HepG2 (cell line): ENCODE results near the gene AP2S1. TPM values are rescaled to one million over a fixed set of nuclear protein-coding genes. Genes with fewer than 3 reads are reported as not detected.

Experiments used
- EP300 ChIP-seq, 3 experiments: sonication (generic) in 1 of 3; formaldehyde crosslinking in 1 of 3; IDR thresholded peaks; 2 replicates each; pipeline versions ENCODE4 v1.5.1 to v1.6.1; 2011 to 2020; ENCODE audit warnings: low read depth in 2 of 3, low read length in 2 of 3, borderline replicate concordance in 1 of 3, improper control_type of control experiment in 1 of 3, mild to moderate bottlenecking in 1 of 3, missing genetic modification reagents in 1 of 3, moderate library complexity in 1 of 3
- HCFC1 ChIP-seq: fragments of 150-350 bp; IDR thresholded peaks from 2 replicates; pipeline ENCODE4 v1.6.1; 2014; ENCODE audit warnings: low read depth, low read length
- HNF4A ChIP-seq: sonication (generic); formaldehyde crosslinking; IDR thresholded peaks from 2 replicates; pipeline ENCODE4 v1.4.0; 2020; ENCODE audit warnings: missing genetic modification reagents
- KLF6 ChIP-seq: IDR thresholded peaks from 2 replicates; pipeline ENCODE4 v1.8.0; 2016; ENCODE audit warnings: missing biosample characterization, missing genetic modification reagents
- MTA1 ChIP-seq: sonication (generic); formaldehyde crosslinking; IDR thresholded peaks from 2 replicates; pipeline ENCODE4 v1.4.0; 2020; ENCODE audit warnings: missing genetic modification reagents, mild to moderate bottlenecking, borderline replicate concordance
- SSRP1 ChIP-seq: IDR thresholded peaks from 2 replicates; pipeline ENCODE4 v1.6.1; 2016; ENCODE audit warnings: control low read depth
- TCF12 ChIP-seq, 2 experiments: fragments of 450-650 bp in 1 of 2; sonication (generic) in 1 of 2; formaldehyde crosslinking in 1 of 2; IDR thresholded peaks; 2 replicates each; pipeline versions ENCODE4 v1.6.1 to v1.8.0; 2017 to 2022; ENCODE audit warnings: antibody characterized with exemption in 1 of 2, mild to moderate bottlenecking in 1 of 2, missing genetic modification reagents in 1 of 2, moderate library complexity in 1 of 2
- ZNF230 ChIP-seq: sonication (generic); formaldehyde crosslinking; IDR thresholded peaks from 2 replicates; pipeline ENCODE4 v1.4.0; 2020; ENCODE audit warnings: mild to moderate bottlenecking, missing genetic modification reagents
- polyA plus RNA-seq, 8 experiments: library from polyadenylated mRNA; depleted of rRNA in 3 of 8; stranded (reverse) in 7 of 8; unstranded in 1 of 8; fragments of >200 nt; fragmentation: Illumina TruSeq in 4 of 8; extraction: Trizol in 4 of 8; gene quantifications; 2 replicates each; pipeline versions ENCODE4 v1.2.1 to v1.2.3, GENCODE V29; 2011 to 2016; ENCODE audit warnings: low read depth in 4 of 8, missing spikeins in 1 of 8, mixed read lengths in 1 of 8; ENCODE audit not compliant: insufficient read depth in 1 of 8
- total RNA-seq, 5 experiments: library from RNA; depleted of rRNA; stranded (reverse); fragments of >200 nt; fragmentation: Illumina TruSeq; extraction: Trizol; gene quantifications; 2 replicates each; pipeline ENCODE4 v1.2.3, GENCODE V29; 2016; ENCODE audit warnings: low read depth in 1 of 5
- TF ChIP-seq, protein P1 (sequence below): fragments of 450-650 bp; IDR thresholded peaks from 2 replicates; pipeline ENCODE4 v1.6.1; 2016
- TF ChIP-seq, protein P2 (sequence below): sonication (generic); formaldehyde crosslinking; IDR thresholded peaks from 2 replicates; pipeline ENCODE4 v1.8.0; 2022; ENCODE audit warnings: low read depth, missing genetic modification reagents
- TF ChIP-seq, protein P3 (sequence below): sonication (generic); formaldehyde crosslinking; IDR thresholded peaks from 2 replicates; pipeline ENCODE4 v1.8.1; 2023; ENCODE audit warnings: mild to moderate bottlenecking, inconsistent platforms, moderate library complexity, missing genetic modification reagents, borderline replicate concordance
- TF ChIP-seq, protein P4 (sequence below): sonication (generic); formaldehyde crosslinking; conservative IDR thresholded peaks from 2 replicates; pipeline ENCODE4 v1.4.0; 2020; ENCODE audit warnings: missing genetic modification reagents
- TF ChIP-seq, protein P5 (sequence below): sonication (generic); formaldehyde crosslinking; IDR thresholded peaks from one replicate; pipeline ENCODE4 v1.5.1; 2020; ENCODE audit warnings: mild to moderate bottlenecking, missing genetic modification reagents; ENCODE audit errors: not compliant biosample characterization

The AP2S1 gene
- total and polyA plus RNA-seq, 2 of the 13 experiments (the other 11 are each of a cell fraction or from before 2014, with no cell fraction given): 45.2 to 86.1 TPM

DNA sequence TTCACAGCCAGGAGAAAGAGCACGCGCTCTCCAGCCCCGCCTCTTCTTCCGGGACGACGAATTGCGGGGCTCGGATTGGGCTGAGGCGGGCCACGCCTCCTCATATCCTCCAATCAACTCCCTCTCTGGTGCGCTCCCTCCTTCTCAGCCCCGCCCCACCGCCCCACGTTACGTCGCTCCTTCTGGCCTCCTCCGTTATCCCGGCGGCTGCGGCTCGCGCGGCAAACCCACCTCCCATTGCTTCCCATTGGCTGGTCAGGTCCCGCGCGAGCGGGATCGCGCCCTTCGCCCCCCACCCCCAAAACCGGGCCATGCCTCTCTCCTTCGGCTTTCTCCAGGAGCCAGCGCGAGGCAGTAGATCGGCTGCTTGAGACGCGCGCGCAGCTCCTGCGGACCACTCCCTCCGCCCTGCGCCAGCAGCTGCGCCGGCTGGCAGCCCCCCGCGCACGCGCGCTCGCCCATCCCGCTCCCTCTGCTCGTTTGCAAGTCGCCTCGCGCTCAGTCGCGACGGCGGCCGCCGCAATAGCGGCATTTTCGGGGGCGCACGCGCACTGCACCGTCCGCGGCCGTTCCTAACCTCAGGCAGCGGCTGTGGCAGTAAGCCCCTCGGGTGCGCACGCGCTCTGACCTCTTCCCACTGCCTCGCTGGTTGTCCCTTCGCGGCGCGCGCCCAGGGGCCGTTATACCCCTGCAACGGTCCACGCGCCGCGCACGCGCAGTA, 9.6 kb upstream of the AP2S1 start (continued):
- TF ChIP-seq, protein P1, sequence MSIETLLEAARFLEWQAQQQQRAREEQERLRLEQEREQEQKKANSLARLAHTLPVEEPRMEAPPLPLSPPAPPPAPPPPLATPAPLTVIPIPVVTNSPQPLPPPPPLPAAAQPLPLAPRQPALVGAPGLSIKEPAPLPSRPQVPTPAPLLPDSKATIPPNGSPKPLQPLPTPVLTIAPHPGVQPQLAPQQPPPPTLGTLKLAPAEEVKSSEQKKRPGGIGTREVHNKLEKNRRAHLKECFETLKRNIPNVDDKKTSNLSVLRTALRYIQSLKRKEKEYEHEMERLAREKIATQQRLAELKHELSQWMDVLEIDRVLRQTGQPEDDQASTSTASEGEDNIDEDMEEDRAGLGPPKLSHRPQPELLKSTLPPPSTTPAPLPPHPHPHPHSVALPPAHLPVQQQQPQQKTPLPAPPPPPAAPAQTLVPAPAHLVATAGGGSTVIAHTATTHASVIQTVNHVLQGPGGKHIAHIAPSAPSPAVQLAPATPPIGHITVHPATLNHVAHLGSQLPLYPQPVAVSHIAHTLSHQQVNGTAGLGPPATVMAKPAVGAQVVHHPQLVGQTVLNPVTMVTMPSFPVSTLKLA: peak; percentile 67; the same call in 1 of the 2 replicates
- no peak; the same call in 1 of the 2 replicates for TF ChIP-seq KLF6
- TF ChIP-seq, protein P2, sequence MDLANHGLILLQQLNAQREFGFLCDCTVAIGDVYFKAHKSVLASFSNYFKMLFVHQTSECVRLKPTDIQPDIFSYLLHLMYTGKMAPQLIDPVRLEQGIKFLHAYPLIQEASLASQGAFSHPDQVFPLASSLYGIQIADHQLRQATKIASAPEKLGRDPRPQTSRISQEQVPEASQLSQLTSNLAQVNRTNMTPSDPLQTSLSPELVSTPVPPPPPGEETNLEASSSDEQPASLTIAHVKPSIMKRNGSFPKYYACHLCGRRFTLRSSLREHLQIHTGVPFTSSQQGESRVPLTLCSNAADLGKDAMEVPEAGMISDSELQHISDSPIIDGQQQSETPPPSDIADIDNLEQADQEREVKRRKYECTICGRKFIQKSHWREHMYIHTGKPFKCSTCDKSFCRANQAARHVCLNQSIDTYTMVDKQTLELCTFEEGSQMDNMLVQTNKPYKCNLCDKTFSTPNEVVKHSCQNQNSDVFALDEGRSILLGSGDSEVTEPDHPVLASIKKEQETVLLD: peak; percentile 96
- TF ChIP-seq, protein P3, sequence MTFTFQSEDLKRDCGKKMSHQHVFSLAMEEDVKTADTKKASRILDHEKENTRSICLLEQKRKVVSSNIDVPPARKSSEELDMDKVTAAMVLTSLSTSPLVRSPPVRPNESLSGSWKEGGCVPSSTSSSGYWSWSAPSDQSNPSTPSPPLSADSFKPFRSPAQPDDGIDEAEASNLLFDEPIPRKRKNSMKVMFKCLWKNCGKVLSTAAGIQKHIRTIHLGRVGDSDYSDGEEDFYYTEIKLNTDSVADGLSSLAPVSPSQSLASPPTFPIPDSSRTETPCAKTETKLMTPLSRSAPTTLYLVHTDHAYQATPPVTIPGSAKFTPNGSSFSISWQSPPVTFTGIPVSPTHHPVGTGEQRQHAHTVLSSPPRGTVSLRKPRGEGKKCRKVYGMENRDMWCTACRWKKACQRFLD (CRISPR knock-in tag): peak; percentile 94; the same call in 1 of the 2 replicates
- no peak for TF ChIP-seq HNF4A
- TF ChIP-seq, protein P4, sequence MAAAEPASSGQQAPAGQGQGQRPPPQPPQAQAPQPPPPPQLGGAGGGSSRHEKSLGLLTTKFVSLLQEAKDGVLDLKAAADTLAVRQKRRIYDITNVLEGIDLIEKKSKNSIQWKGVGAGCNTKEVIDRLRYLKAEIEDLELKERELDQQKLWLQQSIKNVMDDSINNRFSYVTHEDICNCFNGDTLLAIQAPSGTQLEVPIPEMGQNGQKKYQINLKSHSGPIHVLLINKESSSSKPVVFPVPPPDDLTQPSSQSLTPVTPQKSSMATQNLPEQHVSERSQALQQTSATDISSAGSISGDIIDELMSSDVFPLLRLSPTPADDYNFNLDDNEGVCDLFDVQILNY: 0 out of 2 replicates have a peak, but pooled peaks have one; percentile 38
- no peak for TF ChIP-seq HCFC1
- TF ChIP-seq ZNF230 (CRISPR knock-in tag): peak; percentile 98
- no peak for TF ChIP-seq SSRP1 (CRISPR knock-in tag)
- TF ChIP-seq EP300 (IDR thresholded peaks at IDR 0.05; ENCODE audit: low read depth in 2 of 2, low read length in 2 of 2): no peak; a peak in 1 of 4 replicates
- no peak; the same call in 1 of the 2 replicates for TF ChIP-seq EP300 (CRISPR knock-in tag; IDR thresholded peaks at IDR 0.05; ENCODE audit: borderline replicate concordance)
- TF ChIP-seq TCF12 (IDR thresholded peaks at IDR 0.05): no peak
- no peak; the same call in 1 of the 2 replicates for TF ChIP-seq TCF12 (CRISPR knock-in tag; IDR thresholded peaks at IDR 0.05)
- TF ChIP-seq, protein P5, sequence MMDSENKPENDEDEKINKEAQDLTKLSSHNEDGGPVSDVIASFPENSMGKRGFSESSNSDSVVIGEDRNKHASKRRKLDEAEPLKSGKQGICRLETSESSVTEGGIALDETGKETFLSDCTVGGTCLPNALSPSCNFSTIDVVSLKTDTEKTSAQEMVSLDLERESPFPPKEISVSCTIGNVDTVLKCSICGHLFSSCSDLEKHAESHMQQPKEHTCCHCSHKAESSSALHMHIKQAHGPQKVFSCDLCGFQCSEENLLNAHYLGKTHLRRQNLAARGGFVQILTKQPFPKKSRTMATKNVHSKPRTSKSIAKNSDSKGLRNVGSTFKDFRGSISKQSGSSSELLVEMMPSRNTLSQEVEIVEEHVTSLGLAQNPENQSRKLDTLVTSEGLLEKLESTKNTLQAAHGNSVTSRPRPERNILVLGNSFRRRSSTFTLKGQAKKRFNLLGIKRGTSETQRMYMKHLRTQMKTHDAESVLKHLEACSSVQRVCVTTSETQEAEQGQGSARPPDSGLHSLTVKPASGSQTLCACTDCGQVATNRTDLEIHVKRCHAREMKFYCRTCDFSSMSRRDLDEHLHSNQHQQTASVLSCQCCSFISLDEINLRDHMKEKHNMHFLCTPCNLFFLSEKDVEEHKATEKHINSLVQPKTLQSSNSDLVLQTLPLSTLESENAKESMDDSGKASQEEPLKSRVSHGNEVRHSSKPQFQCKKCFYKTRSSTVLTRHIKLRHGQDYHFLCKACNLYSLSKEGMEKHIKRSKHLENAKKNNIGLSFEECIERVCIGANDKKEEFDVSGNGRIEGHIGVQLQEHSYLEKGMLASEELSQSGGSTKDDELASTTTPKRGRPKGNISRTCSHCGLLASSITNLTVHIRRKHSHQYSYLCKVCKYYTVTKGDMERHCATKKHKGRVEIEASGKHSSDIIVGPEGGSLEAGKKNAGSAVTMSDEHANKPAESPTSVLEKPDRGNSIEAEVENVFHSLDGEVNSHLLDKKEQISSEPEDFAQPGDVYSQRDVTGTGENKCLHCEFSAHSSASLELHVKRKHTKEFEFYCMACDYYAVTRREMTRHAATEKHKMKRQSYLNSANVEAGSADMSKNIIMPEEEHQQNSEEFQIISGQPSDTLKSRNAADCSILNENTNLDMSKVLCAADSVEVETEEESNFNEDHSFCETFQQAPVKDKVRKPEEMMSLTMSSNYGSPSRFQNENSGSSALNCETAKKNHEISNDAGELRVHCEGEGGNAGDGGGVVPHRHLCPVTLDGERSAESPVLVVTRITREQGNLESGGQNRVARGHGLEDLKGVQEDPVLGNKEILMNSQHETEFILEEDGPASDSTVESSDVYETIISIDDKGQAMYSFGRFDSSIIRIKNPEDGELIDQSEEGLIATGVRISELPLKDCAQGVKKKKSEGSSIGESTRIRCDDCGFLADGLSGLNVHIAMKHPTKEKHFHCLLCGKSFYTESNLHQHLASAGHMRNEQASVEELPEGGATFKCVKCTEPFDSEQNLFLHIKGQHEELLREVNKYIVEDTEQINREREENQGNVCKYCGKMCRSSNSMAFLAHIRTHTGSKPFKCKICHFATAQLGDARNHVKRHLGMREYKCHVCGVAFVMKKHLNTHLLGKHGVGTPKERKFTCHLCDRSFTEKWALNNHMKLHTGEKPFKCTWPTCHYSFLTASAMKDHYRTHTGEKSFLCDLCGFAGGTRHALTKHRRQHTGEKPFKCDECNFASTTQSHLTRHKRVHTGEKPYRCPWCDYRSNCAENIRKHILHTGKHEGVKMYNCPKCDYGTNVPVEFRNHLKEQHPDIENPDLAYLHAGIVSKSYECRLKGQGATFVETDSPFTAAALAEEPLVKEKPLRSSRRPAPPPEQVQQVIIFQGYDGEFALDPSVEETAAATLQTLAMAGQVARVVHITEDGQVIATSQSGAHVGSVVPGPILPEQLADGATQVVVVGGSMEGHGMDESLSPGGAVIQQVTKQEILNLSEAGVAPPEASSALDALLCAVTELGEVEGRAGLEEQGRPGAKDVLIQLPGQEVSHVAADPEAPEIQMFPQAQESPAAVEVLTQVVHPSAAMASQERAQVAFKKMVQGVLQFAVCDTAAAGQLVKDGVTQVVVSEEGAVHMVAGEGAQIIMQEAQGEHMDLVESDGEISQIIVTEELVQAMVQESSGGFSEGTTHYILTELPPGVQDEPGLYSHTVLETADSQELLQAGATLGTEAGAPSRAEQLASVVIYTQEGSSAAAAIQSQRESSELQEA (CRISPR knock-in tag): peak; percentile 96
- peak; percentile 89 for TF ChIP-seq MTA1 (CRISPR knock-in tag)
